ENCODE data around the gene SNED1.

GRCh38 chr2:241003047-241003360 is 4.6 kb downstream of the SNED1 start:
- TF ChIP-seq POLR2A (IDR thresholded peaks at IDR 0.05) (no peak), CTCF (IDR thresholded peaks at IDR 0.05) (no peak)
